CD4-positive, alpha-beta T cell treated with Interleukin-4 for 1 hour (primary cell): ENCODE measurements around the gene AHSG.

Source experiments
- DNase-seq, 2 donors: peaks; one replicate each; pipeline ENCODE4 v3.0.0-alpha.2; 2020 to 2022

AHSG gene

DNA sequence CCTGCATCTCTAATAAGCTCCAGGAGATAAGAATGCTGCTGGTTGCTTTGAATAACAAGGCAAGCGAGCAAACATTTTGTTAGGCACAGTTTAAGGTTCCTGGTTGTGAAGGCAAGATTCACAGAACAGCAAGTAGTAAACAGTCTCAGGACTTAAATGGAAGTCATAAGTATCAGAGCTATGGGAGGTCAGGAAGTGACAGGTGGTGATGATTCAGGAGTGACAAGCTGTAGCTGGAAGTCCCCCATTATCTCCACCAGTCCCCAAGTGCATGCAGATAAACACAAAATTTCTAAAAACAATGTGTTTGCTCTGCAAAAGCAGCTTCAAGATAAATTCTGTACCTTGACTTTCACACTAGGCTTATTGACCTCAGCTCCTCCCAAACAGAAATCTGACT is 30.6 kb downstream of the AHSG start:
- DNase-seq: no peak

DNA sequence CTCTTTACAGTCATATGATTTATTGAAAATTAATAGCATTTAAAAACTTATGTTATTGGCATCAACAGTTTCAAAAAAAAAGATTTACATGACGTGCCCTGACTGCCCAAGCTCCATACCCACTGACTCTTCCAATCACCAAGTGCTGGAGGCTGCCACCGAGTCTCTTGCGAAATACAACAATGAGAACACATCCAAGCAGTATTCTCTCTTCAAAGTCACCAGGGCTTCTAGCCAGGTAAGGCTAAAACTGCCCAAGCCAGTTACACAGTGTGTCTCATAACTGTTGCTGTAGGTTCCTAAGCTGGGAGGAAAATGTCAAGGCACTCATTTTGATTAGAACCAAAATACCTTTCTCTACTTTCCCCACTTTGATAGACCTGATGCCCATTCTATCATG is 31.8 kb downstream of the AHSG start:
- no peak for DNase-seq

DNA sequence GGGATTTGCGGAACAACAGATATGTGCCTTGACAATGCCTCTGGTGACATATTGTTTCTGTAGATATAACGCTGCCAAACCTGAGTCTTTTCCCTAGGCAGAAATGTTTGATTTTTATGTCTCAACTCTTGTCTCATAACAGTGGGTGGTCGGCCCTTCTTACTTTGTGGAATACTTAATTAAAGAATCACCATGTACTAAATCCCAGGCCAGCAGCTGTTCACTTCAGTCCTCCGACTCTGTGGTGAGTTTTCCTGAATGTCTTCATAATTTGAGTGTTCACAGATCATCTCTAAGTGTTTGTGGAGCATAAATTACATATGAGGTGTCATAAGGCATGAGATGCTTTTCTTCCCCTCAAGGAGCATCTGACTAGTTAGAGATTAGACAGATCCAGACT is 33.2 kb downstream of the AHSG start:
- no peak for DNase-seq

DNA sequence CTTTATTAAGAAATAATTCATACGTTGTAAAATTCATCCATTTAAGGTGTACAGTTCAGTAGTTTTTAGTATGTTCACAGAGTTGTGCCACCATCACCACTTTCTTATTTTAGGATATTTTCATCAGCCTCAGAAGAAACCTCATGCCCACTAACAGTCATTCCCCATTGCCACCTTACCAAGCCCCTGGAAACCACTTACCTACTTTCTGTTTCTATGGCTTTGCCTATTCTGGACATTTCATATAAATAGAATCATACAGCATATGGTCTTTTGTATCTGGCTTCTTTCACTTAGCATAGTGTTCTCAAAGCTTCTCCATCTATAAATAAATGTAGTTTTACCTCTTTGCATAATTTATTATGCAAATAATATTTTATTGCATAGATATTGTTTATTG is 34.0 kb downstream of the AHSG start:
- no peak for DNase-seq

DNA sequence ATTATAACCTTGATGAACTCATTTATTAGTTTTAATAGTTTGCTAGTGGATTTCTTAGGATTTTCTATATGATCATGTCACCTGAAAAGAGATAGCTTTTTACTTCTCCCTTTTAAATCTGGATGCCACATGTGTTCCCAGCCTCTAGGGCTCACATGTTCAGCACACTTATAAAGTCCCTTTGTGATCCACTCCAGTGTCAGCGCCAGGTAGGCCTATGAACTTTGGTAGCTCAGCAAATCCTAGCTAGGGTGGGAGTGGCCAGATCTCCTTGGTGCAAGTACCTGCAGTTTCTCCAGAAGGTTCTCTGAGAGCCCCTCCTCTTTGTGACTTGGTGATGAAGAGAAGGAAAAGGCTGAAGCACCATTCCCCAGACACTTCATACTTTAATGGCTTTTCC is 36.0 kb downstream of the AHSG start:
- no peak for DNase-seq

DNA sequence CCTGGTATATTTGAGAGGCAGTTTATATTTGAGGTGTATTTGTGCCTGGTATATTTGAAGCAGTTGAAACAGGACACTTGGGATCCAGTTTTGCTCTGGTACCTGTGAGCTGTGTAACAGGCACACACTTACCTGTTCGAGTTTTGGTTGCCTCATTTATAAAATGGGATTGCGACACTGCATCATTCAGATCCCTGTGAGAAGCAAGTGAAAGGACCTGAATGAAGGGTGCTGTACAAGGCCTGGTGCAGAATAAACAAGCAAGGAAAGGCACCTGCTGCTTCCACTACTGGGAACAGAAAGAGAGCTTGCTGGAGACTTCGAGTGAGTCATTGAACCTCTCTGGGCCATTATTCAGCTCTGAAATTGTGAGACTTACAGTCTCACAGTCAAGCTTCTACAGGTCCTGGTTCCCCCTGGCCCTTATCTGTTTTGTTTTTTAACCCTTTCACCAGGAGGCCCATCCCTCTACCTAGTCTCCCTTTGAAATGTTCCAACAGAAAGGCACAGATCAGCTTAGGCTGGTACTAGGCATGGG is 38.9 kb downstream of the AHSG start:
- no peak for DNase-seq

DNA sequence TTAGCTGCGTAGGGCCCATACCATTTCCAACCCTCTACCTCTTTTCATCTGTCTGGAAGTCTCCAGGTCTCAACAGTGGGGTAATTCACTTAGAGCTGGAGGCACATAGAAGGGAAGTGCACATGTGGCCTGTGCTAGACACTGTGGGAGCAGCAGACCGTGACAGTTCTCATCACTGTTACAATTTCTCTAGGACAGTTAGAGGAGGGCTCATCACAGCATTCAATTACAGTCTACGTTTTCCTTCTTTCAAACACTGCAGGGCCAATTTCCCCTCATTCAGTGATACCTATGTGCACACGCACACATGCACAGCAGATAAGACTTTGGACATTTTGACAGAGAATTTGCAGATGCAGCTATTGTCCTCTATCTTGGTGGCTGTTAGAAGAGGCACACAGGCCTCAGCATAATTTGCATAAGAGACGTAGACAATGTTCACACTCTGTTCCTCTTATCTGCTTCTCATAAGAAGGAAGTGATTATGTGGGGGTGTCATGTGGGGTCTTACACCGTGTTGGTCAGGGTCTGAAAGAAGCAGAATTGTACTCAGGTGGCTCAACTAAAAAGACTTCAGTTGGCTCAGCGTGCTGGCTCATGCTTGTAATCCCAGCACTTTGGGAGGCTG is 40.3 kb downstream of the AHSG start:
- peak in 1 of 2 donors; percentile 24 for DNase-seq

DNA sequence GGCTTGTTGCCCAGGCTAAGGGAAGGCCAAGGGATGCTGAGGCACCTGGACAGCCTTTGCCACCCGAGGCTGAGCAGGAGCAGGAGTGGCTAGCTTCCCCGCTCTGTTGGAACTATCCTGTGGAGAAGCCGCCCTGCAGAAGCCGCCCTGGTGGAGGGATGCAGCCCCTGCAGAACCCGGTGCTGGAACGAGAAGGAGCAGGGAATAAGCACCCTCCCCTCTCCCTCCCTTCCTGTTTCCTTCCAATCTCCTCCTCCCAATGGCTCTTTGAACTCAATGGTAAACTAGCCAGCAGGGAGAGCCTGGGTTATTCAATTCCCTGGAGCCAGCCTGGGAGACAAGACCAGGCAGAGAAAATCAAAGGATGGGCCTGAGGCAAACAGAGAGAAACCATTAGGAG is 41.1 kb downstream of the AHSG start:
- no peak for DNase-seq

DNA sequence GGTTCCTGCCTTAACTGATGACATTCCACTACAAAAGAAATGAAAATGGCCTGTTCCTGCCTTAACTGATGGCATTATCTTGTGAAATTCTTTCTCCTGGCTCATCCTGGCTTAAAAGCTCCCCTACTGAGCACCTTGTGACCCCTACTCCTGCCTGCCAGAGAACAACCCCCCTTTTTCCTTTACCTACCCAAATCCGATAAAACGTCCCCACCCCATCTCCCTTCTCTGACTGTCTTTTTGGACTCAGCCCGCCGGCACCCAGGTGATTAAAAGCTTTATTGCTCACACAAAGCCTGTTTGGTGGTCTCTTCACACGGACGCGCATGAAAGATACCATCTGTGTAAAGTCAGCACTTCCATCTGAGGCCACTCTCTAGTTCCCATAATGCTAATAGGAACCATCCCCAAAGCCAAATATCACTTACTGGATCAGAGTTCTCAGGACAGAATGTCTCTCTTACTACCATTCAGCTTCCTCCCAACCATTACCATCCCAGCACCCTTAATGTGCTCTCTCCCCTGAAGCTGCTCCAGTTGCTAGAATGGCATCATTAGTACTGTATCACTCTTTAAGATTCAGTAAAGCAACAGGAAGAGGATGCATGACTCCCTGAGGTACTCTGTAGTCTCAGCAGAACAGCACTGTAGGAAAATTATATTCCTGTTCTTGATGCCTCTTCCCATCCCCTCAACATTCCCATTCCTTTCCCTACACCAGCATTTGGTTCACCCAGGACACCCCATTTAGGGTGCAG is 50.7 kb downstream of the AHSG start:
- DNase-seq: no peak

DNA sequence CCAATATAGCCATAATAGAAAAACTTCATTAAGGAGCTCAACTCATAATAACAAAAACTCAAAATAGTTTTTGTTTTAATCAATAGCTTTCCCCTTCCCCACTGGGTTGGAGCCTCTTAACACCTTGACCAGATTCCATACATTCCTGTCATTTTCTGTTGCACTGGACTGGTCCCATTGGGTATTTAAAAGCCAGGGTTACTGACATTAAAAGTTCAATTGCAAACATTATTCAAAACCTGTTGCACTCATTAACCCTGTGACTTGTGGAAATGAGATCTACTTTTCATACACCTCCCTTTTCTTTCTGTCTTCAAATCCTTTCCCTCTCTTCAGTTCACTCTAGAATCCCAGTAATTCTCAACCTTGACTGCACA is 51.2 kb downstream of the AHSG start:
- DNase-seq: no peak

DNA sequence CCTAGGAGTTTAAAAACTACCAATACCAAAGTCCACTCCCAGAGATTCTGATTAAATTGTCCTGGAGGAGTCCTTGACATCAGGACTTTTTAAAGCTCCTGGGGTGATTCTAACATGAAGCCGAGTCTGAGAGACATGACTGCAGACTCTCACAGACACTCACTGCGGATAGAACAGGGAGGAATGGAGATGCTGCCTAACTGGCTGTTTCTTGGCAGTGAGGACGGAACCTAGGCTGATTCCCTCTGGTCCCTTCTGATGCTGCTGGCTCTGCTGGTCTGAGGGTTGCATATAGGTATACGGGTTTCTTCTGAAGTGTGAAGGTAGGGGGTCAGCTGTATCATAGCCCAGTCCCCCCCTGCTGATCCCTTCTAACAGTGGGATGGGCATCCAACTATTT is 51.6 kb downstream of the AHSG start:
- no peak for DNase-seq

DNA sequence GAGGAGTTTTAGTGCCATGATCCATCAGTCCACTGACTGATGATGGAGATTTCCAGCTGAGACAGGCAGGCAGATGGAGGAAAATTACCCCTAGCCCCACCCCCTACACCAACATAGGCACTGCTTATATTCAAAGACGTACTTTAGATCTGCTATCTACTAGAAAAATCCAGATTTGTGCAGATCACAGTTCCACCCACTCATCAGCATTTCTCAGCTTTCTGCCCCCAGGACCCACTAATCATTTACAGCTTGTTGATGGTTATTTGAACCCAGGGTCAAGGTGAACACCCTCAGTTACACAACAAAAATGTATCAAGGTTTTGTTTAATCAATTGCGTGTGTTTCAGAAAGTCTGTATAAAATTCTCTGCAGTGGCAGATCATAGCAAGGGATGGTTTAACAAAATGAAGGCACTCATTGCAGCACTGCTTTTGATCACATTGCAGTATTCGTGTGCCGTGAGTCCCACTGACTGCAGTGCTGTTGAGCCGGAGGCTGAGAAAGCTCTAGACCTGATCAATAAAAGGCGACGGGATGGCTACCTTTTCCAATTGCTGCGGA is 52.8 kb downstream of the AHSG start, which contains the start of gene HRG:
Gene HRG, plus strand, starts transcription at position 390 of the 564 bp plus-strand sequence. Its CDS starts 18 bp downstream, at position 408.
- DNase-seq: no peak

DNA sequence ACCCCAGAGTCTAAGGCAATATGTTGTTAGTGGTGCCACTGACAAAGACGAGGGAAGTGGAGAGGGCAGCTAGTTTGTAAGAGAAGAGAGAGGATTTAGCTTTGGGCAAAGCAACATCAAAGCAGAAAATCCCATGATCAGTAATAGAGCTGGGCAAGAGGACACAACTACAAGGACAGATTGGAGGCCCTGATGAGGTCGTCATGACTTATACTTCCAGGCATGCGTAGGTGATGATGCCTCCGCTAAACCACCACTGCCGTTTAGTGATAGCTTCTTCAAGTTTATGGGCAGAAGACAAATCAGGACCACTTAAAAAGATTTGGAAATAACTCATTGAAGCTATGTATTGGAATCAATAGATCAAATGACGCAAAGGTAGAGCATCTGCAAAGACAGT is 55.6 kb downstream of the AHSG start:
- no peak for DNase-seq

DNA sequence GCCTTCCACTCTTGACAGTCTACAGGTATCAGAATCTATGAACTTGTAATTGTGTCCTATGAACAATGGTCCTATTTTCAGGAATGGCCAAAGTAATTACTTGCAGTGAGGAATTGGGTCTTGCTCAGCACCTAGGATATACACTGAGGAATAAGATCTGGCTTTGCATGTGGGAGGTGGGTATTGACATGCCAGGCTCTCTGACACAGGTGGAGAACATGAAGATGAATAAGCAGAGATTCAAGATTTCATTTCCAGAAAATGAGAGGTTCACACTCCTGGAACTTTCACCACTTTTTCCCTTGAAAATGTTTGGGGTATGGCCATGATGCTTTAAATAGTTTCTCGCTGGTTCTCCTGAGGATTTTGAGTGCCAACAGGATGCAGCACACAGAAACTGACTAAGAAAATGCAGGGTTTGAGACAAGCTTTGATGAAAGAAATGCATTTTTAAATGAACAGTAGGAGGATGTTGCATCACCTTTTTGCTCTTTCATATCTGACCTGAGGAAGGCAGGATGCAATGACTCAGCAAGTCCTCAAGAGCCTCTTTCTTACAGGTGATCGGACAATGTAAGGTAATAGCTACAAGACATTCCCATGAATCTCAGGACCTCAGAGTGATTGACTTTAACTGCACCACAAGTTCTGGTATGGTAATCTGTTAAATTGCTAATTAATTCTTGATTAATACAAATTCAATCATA is 56.7 kb downstream of the AHSG start:
- DNase-seq: no peak

DNA sequence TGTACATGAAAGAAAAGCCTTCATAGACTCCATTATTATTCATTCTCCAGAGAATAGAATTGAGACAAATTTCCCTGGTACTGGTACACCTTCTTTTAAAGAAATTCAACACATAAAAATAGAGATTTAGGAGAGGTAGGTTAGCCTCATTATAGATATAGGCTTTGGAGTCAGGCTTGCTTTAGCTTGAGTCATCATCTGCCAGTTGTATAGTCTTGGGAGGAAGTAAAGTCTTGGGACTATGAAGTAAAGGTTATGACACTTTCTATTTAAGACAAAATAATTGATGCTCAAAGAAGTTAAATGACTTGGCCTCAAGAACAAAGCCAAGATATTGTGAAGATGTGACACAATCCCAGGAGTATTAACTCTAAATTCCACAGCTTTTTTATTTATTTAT is 57.3 kb downstream of the AHSG start:
- DNase-seq: no peak
